GM12878 (cell line): ENCODE data around the gene UQCR11. TPM values are rescaled to one million over a fixed set of nuclear protein-coding genes. Genes with fewer than 3 reads are reported as not detected.
A peak's percentile ranks its signal among the peaks of the same experiment; 100 is the strongest.

ENCODE experiments used
- CEBPZ ChIP-seq: fragments of 150-350 bp; IDR thresholded peaks from 2 replicates; pipeline ENCODE4 v1.6.1; 2016; ENCODE audit warnings: low read depth, low read length
- CREM ChIP-seq: IDR thresholded peaks from 2 replicates; pipeline ENCODE4 v1.6.1; 2014; ENCODE audit warnings: antibody characterized with exemption, low read depth
- EGR1 ChIP-seq, 2 experiments: IDR thresholded peaks; 1 replicate in 1 of 2; 2 replicates in 1 of 2; pipeline ENCODE4 v1.6.1; 2011 to 2012; ENCODE audit warnings: low read depth in 2 of 2, low read length in 2 of 2, borderline replicate concordance in 1 of 2, mild to moderate bottlenecking in 1 of 2, moderate library complexity in 1 of 2
- FOXK2 ChIP-seq: fragments of 450-650 bp; IDR thresholded peaks from 2 replicates; pipeline ENCODE4 v1.6.1; 2017; ENCODE audit warnings: mild to moderate bottlenecking, moderate library complexity
- HCFC1 ChIP-seq: fragments of 150-350 bp; IDR thresholded peaks from 2 replicates; pipeline ENCODE4 v1.6.1; 2014; ENCODE audit warnings: low read length
- HDAC2 ChIP-seq: fragments of 200-600 bp; sonication (generic); IDR thresholded peaks from 2 replicates; pipeline ENCODE4 v1.6.1; 2017
- HDAC6 ChIP-seq: fragments of 200-600 bp; sonication (generic); IDR thresholded peaks from one replicate; pipeline ENCODE4 v1.8.0; 2017; ENCODE audit warnings: antibody characterized with exemption; ENCODE audit not compliant: unreplicated experiment
- JUND ChIP-seq: IDR thresholded peaks from 2 replicates; pipeline ENCODE4 v1.6.1; 2012; ENCODE audit warnings: low read depth, mild to moderate bottlenecking, low read length, improper control_type of control experiment, moderate library complexity
- KDM1A ChIP-seq: fragments of 200-600 bp; sonication (generic); IDR thresholded peaks from 2 replicates; pipeline ENCODE4 v1.6.1; 2016; ENCODE audit warnings: borderline replicate concordance
- MXI1 ChIP-seq: fragments of 150-350 bp; IDR thresholded peaks from 2 replicates; pipeline ENCODE4 v1.6.1; 2011; ENCODE audit warnings: low read depth, mild to moderate bottlenecking, inconsistent platforms, low read length, improper control_type of control experiment
- NKRF ChIP-seq: fragments of 450-650 bp; conservative IDR thresholded peaks from 2 replicates; pipeline ENCODE4 v1.6.1; 2017; ENCODE audit warnings: mild to moderate bottlenecking, moderate library complexity
- PAX8 ChIP-seq: fragments of 450-650 bp; IDR thresholded peaks from 2 replicates; pipeline ENCODE4 v1.6.1; 2017; ENCODE audit warnings: mild to moderate bottlenecking, moderate library complexity
- POLR2A ChIP-seq: IDR thresholded peaks from 2 replicates; pipeline ENCODE4 v1.6.1; 2011; ENCODE audit warnings: low read depth, mild to moderate bottlenecking, low read length
- POLR2AphosphoS2 ChIP-seq: IDR thresholded peaks from 2 replicates; pipeline ENCODE4 v1.6.1; 2011; ENCODE audit warnings: low read depth, mild to moderate bottlenecking, low read length, improper control_type of control experiment, moderate library complexity
- RBBP5 ChIP-seq: fragments of 200-600 bp; sonication (generic); conservative IDR thresholded peaks from 2 replicates; pipeline ENCODE4 v1.6.1; 2016
- RCOR1 ChIP-seq: conservative IDR thresholded peaks from 2 replicates; pipeline ENCODE4 v1.6.1; 2012; ENCODE audit warnings: low read depth, low read length, improper control_type of control experiment
- SMAD1 ChIP-seq: fragments of 450-650 bp; IDR thresholded peaks from 2 replicates; pipeline ENCODE4 v1.6.1; 2018; ENCODE audit warnings: mild to moderate bottlenecking, low read depth; ENCODE audit not compliant: partially characterized antibody
- SMAD5 ChIP-seq: IDR thresholded peaks from 2 replicates; pipeline ENCODE4 v1.6.1; 2016; ENCODE audit warnings: antibody characterized with exemption, low read depth
- TARDBP ChIP-seq: IDR thresholded peaks from 2 replicates; pipeline ENCODE4 v1.6.1; 2016; ENCODE audit warnings: borderline replicate concordance
- ZNF207 ChIP-seq: fragments of 450-650 bp; IDR thresholded peaks from 2 replicates; pipeline ENCODE4 v1.6.1; 2014; ENCODE audit warnings: antibody characterized with exemption, mild to moderate bottlenecking, borderline replicate concordance
- polyA plus RNA-seq, 11 experiments: library from polyadenylated mRNA; depleted of rRNA in 4 of 11; unstranded in 6 of 11; stranded (reverse) in 5 of 11; fragments of >200 nt; fragmentation: Nextera tagmentation in 4 of 11; fragmentation: Illumina TruSeq in 1 of 11; extraction: Ambion mirVana in 4 of 11; extraction: Trizol in 1 of 11; gene quantifications; 1 replicate in 1 of 11; 2 replicates in 10 of 11; pipeline versions ENCODE4 v1.2.1 to v1.2.3, GENCODE V29; 2011 to 2016; ENCODE audit warnings: inconsistent platforms in 2 of 11, missing spikeins in 2 of 11, low read depth in 1 of 11
- total RNA-seq, 4 experiments: library from RNA; depleted of rRNA in 3 of 4; stranded (reverse); fragments of >200 nt in 3 of 4; fragmentation: Illumina TruSeq in 1 of 4; extraction: Trizol in 1 of 4; gene quantifications; 2 replicates each; pipeline versions ENCODE4 v1.2.1 to v1.2.3, GENCODE V29; 2013 to 2021
- TF ChIP-seq, protein P1 (sequence below): IDR thresholded peaks from 2 replicates; pipeline ENCODE4 v1.6.1; 2011; ENCODE audit warnings: mild to moderate bottlenecking, low read depth, low read length, moderate library complexity; ENCODE audit not compliant: insufficient replicate concordance
- TF ChIP-seq, protein P2 (sequence below): fragments of 450-650 bp; formaldehyde crosslinking; IDR thresholded peaks from 2 replicates; pipeline ENCODE4 v1.4.0; 2022; ENCODE audit warnings: mild to moderate bottlenecking, moderate library complexity

UQCR11 gene
- total and polyA plus RNA-seq, 10 of the 15 experiments (the other 5 are each of a cell fraction or from before 2014, with no cell fraction given), result 28.6 to 586 (median 193) TPM

- peak; percentile 48; the same call in 1 of the 2 replicates for TF ChIP-seq NKRF
- no peak for TF ChIP-seq FOXK2
- TF ChIP-seq HCFC1, result no peak
- no peak for TF ChIP-seq JUND
- TF ChIP-seq POLR2AphosphoS2, result peak; percentile 50; the same call in 1 of the 2 replicates
- TF ChIP-seq HDAC2, result no peak
- TF ChIP-seq ZNF207, result no peak
- peak; percentile 72 for TF ChIP-seq POLR2A
- TF ChIP-seq MXI1, result 0 out of 2 replicates have a peak, but pooled peaks have one; percentile 31
- no peak for TF ChIP-seq KDM1A
- TF ChIP-seq CREM, result no peak
- TF ChIP-seq RCOR1, result no peak
- no peak for TF ChIP-seq HDAC6
- TF ChIP-seq TARDBP, result no peak
- TF ChIP-seq CEBPZ, result no peak
- TF ChIP-seq, protein P1, sequence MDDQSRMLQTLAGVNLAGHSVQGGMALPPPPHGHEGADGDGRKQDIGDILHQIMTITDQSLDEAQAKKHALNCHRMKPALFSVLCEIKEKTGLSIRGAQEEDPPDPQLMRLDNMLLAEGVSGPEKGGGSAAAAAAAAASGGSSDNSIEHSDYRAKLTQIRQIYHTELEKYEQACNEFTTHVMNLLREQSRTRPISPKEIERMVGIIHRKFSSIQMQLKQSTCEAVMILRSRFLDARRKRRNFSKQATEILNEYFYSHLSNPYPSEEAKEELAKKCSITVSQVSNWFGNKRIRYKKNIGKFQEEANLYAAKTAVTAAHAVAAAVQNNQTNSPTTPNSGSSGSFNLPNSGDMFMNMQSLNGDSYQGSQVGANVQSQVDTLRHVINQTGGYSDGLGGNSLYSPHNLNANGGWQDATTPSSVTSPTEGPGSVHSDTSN, result peak; percentile 75
- TF ChIP-seq PAX8, result no peak
- no peak for TF ChIP-seq RBBP5
- no peak for TF ChIP-seq SMAD1
- TF ChIP-seq EGR1 (IDR thresholded peaks at IDR 0.05; ENCODE audit: borderline replicate concordance in 1 of 2, low read depth in 2 of 2, low read length in 2 of 2), result peak in 1 of 2 experiments; percentile 94; a peak in 2 of 3 replicates
- no peak for TF ChIP-seq SMAD5
- TF ChIP-seq, protein P2, sequence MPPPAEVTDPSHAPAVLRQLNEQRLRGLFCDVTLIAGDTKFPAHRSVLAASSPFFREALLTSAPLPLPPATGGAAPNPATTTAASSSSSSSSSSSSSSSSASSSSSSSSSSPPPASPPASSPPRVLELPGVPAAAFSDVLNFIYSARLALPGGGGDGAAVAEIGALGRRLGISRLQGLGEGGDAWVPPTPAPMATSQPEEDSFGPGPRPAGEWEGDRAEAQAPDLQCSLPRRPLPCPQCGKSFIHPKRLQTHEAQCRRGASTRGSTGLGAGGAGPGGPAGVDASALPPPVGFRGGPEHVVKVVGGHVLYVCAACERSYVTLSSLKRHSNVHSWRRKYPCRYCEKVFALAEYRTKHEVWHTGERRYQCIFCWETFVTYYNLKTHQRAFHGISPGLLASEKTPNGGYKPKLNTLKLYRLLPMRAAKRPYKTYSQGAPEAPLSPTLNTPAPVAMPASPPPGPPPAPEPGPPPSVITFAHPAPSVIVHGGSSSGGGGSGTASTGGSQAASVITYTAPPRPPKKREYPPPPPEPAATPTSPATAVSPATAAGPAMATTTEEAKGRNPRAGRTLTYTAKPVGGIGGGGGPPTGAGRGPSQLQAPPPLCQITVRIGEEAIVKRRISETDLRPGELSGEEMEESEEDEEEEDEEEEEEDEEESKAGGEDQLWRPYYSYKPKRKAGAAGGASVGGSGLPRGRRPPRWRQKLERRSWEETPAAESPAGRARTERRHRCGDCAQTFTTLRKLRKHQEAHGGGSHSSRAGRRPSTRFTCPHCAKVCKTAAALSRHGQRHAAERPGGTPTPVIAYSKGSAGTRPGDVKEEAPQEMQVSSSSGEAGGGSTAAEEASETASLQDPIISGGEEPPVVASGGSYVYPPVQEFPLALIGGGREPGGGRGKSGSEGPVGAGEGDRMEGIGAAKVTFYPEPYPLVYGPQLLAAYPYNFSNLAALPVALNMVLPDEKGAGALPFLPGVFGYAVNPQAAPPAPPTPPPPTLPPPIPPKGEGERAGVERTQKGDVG (CRISPR knock-in tag), result no peak
Measured at GRCh38 chr19:1592755-1593500, 12.3 kb downstream of the UQCR11 start, which contains the start of gene MBD3 (continued).
